NT2/D1 (cell line): Measurements from ENCODE around the gene CYLC2.

Source experiments
- YY1 ChIP-seq: IDR thresholded peaks from 2 replicates; pipeline ENCODE4 v1.6.1; 2011; ENCODE audit not compliant: insufficient read length, insufficient read depth
- ZNF274 ChIP-seq: IDR thresholded peaks from 2 replicates; pipeline ENCODE4 v1.6.1; 2011; ENCODE audit warnings: mild to moderate bottlenecking, low read depth, low read length

DNA sequence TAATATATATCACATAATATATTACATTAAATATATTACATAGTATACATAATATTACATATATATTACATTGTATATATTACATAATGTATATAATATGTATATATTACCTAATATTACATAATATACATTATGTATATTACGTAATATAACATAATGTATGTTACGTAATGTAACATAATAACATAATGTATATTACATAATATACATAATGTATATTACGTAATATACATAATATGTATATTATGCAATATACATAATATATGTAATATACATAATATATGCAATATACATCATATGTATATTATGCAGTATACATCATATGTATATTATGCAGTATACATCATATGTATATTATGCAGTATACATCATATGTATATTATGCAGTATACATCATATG, 19.1 kb downstream of the CYLC2 start:
- TF ChIP-seq YY1 (no peak), ZNF274 (no peak)
